ENCODE measurements around the gene GSG1L.

Gene GSG1L

DNA sequence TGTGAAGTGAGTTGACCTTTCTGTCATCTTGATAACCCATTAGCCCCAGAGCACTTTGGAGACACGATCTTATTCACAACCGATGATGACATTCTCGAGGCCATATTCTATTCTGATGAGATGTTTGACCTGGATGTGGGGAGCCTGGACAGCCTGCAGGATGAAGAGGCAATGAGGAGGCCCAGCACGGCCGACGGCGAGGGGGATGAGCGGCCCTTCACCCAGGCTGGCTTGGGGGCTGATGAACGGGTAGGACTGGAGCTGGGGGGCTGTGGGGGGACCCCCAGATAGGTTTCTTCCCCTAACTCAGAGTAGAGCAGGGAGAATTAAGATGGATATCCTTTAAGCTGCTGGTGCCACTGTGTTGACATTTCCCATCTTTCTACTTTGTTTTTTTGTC, 311.8 kb downstream of the GSG1L start:
- TF ChIP-seq, protein P1, sequence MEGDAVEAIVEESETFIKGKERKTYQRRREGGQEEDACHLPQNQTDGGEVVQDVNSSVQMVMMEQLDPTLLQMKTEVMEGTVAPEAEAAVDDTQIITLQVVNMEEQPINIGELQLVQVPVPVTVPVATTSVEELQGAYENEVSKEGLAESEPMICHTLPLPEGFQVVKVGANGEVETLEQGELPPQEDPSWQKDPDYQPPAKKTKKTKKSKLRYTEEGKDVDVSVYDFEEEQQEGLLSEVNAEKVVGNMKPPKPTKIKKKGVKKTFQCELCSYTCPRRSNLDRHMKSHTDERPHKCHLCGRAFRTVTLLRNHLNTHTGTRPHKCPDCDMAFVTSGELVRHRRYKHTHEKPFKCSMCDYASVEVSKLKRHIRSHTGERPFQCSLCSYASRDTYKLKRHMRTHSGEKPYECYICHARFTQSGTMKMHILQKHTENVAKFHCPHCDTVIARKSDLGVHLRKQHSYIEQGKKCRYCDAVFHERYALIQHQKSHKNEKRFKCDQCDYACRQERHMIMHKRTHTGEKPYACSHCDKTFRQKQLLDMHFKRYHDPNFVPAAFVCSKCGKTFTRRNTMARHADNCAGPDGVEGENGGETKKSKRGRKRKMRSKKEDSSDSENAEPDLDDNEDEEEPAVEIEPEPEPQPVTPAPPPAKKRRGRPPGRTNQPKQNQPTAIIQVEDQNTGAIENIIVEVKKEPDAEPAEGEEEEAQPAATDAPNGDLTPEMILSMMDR (IDR thresholded peaks at IDR 0.05) = no peak
- no peak for DNase-seq (ENCODE audit: low spot score)
- Histone ChIP-seq H3K27ac (no peak overlapping the region), H3K4me3 (no peak overlapping the region)

DNA sequence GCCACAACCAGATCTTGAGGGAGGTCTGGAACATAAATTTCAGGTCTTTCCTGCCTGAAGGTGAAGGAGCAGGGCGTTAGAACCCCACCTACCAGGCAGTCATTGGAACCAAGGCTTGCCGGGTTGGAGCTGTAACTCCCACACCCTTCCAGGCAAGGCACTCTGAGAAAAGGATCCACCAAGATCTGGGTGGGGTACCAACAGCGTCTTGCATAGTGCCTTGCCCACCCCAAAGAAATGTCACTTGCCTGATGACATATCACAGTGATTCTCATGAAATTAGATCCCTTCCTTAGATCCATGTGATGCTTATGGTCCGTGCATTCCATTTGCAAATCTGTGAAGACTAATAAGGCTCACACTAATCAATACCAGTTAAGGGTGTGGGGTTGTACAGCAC, 312.3 kb downstream of the GSG1L start:
- TF ChIP-seq, protein P1 (IDR thresholded peaks at IDR 0.05) = no peak
- no peak overlapping the region for H3K27ac ChIP-seq
- no peak for DNase-seq (ENCODE audit: low spot score)
- no peak overlapping the region for H3K4me3 ChIP-seq

DNA sequence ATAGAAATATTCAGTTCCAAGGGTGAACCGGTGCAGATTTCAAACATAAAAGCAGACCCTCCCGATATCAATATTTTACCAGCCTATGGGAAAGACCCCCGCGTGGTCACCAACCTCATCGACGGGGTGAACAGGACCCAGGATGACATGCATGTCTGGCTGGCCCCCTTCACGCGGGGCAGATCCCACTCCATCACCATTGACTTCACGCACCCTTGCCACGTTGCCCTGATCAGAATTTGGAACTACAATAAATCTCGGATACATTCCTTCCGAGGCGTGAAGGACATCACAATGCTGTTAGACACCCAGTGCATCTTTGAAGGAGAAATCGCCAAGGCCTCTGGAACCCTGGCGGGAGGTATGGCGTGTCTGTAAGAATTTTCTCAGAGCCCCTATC, 313.6 kb downstream of the GSG1L start:
- Histone ChIP-seq H3K27ac (no peak overlapping the region), H3K4me3 (no peak overlapping the region)
- no peak for DNase-seq (ENCODE audit: low spot score)
- TF ChIP-seq, protein P1 (IDR thresholded peaks at IDR 0.05) = no peak

DNA sequence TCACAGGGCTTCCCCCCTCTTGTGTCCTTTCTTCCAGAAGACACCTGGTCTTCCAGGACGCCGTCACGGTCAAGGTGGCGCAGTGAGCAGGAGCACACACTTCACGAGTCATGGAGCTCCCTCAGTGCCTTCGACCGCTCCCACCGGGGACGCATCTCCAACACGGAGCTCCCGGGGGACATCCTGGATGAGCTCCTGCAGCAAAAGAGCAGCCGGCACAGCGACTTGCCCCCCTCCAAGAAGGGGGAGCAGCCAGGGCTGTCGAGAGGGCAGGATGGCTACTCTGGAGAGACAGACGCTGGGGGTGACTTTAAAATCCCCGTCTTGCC, 314.0 kb downstream of the GSG1L start:
- Histone ChIP-seq H3K27ac (no peak overlapping the region), H3K4me3 (no peak overlapping the region)
- DNase-seq (ENCODE audit: low spot score) = no peak
- TF ChIP-seq, protein P1 (IDR thresholded peaks at IDR 0.05) = no peak

DNA sequence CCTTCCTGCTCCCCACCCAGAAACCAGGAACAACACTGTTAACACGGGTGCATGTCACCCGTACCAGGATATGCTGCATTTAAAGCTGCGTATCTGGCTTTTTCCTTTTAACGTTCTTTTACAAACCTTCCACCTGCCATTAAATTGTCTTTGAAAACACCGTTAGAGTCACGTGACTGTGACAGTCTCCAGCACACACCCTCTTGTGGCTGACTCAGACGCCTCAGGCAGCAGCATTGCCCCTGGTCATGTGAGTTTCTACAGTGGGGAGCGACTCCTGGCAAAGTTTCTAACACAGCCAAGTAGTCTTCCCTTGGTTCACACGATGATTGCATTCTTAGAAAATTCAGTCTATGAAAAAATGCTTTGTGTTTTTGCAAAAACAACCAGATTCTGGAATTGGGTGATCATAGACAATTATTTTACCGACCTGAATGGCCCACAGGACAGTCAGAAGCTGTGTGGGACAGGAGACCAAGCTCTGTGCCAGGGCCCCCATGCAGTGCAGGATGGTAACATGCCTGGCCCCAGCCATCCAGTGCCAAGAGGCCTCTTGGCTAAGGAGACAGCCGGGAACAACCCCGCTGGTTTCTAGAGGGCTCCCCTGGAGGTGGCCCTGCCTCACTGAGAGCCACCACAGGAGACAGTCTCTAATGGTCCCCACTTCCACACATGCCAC, 314.5 kb downstream of the GSG1L start:
- no peak overlapping the region for H3K4me3 ChIP-seq
- TF ChIP-seq, protein P1 (IDR thresholded peaks at IDR 0.05) = no peak
- DNase-seq (ENCODE audit: low spot score) = no peak
- H3K27ac ChIP-seq = no peak overlapping the region

DNA sequence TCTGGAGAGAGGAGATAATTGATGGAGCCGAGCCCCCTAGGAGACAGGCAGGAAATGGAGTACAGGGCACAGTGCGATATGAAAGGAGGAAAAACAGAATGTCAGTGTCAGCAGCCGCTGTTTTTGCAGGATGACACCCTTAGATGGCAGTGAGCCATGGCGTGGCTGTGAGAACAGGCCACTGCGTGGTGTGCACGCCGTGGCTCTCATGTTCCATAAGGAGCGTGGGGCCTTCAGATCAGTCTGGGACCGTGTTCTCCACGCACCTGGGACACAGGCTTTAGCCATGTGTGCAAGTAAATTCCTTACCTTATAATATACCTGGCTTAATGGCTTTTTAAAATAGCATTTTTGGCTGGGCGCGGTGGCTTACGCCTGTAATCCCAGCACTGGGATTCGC, 315.6 kb downstream of the GSG1L start:
- TF ChIP-seq, protein P1 (IDR thresholded peaks at IDR 0.05) = no peak
- H3K4me3 ChIP-seq = no peak overlapping the region
- DNase-seq (ENCODE audit: low spot score) = no peak
- no peak overlapping the region for H3K27ac ChIP-seq

DNA sequence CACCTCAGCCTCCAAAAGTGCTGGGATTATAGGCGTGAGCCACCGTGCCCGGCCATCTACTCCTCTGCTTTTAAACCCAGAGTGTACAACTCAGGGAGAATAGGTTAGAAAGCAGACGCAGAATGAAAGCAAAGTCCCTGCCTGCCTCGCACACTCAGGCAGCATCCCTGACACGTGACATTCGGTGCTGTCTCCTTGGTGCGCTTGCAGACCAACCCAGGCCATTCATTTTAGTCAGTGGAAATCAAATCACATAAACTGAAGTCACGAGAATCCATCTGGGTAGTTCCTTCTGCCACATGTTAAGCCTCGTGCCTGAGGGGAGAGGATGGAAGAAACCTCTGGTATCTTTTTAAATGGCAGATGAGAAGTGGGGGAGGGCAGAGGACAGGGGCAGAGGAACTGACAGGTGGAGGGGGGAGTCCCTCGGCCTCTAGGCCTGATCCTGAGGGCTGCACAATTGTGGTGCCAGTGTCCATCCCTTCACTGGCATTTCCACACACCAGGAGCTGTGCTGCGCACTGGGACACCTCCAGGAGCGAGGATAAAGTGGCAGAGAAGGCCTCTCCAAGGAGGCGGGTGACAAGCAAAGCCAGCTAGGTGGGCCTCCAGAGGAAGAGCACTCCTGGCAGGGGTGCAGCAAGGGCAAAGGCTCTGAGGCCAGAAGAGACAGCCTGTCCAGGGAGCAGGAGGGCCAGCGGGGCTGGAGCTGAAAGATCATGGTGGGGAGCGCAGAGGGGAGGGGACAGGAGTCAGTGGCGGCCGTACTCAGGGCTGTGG, 317.2 kb downstream of the GSG1L start:
- DNase-seq (ENCODE audit: low spot score) = no peak
- TF ChIP-seq, protein P1 (IDR thresholded peaks at IDR 0.05) = no peak
- Histone ChIP-seq H3K27ac (no peak overlapping the region), H3K4me3 (no peak overlapping the region)

All from coronary artery (tissue), 2 donors.